ENCODE measurements around the gene GPR25.

DNA sequence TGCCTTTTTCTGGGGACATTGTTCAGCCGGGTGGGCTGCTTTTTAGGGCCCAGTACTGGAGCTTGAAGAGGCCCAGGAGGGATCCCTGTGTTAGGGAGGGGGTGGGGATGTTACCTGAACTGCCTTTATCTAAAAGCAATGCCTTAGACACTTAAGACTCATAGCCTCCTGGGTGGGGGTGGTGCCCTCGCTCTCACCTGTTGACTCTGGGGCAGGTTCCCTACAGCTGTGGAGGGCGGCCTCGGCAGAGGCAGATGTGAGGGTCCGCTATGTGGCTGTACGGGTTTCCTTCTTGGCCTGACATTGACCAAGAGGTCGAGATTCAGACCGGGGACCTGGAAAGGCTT lies 22.6 kb downstream of the GPR25 start:
- TF ChIP-seq, protein P1, sequence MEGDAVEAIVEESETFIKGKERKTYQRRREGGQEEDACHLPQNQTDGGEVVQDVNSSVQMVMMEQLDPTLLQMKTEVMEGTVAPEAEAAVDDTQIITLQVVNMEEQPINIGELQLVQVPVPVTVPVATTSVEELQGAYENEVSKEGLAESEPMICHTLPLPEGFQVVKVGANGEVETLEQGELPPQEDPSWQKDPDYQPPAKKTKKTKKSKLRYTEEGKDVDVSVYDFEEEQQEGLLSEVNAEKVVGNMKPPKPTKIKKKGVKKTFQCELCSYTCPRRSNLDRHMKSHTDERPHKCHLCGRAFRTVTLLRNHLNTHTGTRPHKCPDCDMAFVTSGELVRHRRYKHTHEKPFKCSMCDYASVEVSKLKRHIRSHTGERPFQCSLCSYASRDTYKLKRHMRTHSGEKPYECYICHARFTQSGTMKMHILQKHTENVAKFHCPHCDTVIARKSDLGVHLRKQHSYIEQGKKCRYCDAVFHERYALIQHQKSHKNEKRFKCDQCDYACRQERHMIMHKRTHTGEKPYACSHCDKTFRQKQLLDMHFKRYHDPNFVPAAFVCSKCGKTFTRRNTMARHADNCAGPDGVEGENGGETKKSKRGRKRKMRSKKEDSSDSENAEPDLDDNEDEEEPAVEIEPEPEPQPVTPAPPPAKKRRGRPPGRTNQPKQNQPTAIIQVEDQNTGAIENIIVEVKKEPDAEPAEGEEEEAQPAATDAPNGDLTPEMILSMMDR (optimal IDR thresholded peaks at IDR 0.05 in 1 of 3, IDR thresholded peaks at IDR 0.05 in 1 of 3, conservative IDR thresholded peaks at IDR 0.05 in 1 of 3; ENCODE audit: extremely low read depth in 1 of 3, insufficient read depth in 2 of 3, low read length in 3 of 3) = no peak
- no peak for TF ChIP-seq EZH2 (IDR thresholded peaks at IDR 0.05; ENCODE audit: low read length)

All from keratinocyte (primary cell).